Endometrial microvascular endothelial cells (primary cell): Measurements from ENCODE around the gene CLDN20. TPM values are rescaled to one million over a fixed set of nuclear protein-coding genes. Genes with fewer than 3 reads are reported as not detected.

ENCODE experiments used
- in situ Hi-C: cut with HindIII; loops from 2 replicates; pipeline ENCODE4 v1.10.0; 2017; ENCODE audit warnings: low sequenced_read_pairs, low pct_unique_long_range_greater_than_20kb; ENCODE audit errors: inconsistent ontology term
- total RNA-seq: library from RNA; depleted of rRNA; stranded (reverse); fragments of >200 nt; gene quantifications from one replicate; pipeline ENCODE4 v1.2.3, GENCODE V29; 2015; ENCODE audit errors: inconsistent ontology term

Gene CLDN20
- total RNA-seq, 1 donor from 2014 or later = not detected

- in situ Hi-C loops = no loop called here
Observed at GRCh38 chr6:155241966-155242365, 21.8 kb upstream of the CLDN20 start.

- in situ Hi-C loops = no loop called here
Observed at GRCh38 chr6:155244434-155244833, 19.4 kb upstream of the CLDN20 start.

- in situ Hi-C loops = no loop called here
Observed at GRCh38 chr6:155245193-155245592, 18.6 kb upstream of the CLDN20 start.

GRCh38 chr6:155245831-155246230 is 18.0 kb upstream of the CLDN20 start:
- in situ Hi-C loops = no loop called here

GRCh38 chr6:155246825-155247224 is 17.0 kb upstream of the CLDN20 start:
- in situ Hi-C loops = no loop called here

GRCh38 chr6:155247618-155248007 is 16.2 kb upstream of the CLDN20 start:
- in situ Hi-C loops = no loop called here

- in situ Hi-C loops = no loop called here
Observed at GRCh38 chr6:155248008-155249001, 15.5 kb upstream of the CLDN20 start.

- in situ Hi-C loops = loop anchor here (10.0 kb wide), 1 partner anchor 76 kb away; no protein-coding TSS in a partner anchor
Observed at GRCh38 chr6:155250701-155251381, 13.0 kb upstream of the CLDN20 start.

- in situ Hi-C loops = loop anchor here (10.0 kb wide), 1 partner anchor 78 kb away; no protein-coding TSS in a partner anchor
Observed at GRCh38 chr6:155252581-155252980, 11.2 kb upstream of the CLDN20 start.

- in situ Hi-C loops = loop anchor here (10.0 kb wide), 1 partner anchor 79 kb away; no protein-coding TSS in a partner anchor
Observed at GRCh38 chr6:155253337-155253736, 10.5 kb upstream of the CLDN20 start.

- in situ Hi-C loops = loop anchor here (10.0 kb wide), 1 partner anchor 79 kb away; no protein-coding TSS in a partner anchor
Observed at GRCh38 chr6:155254139-155254538, 9.7 kb upstream of the CLDN20 start.

GRCh38 chr6:155256122-155256795 is 7.6 kb upstream of the CLDN20 start:
- in situ Hi-C loops = loop anchor here (10.0 kb wide), 1 partner anchor 81 kb away; no protein-coding TSS in a partner anchor

GRCh38 chr6:155257796-155258195 is 6.0 kb upstream of the CLDN20 start:
- in situ Hi-C loops = loop anchor here (10.0 kb wide), 1 partner anchor 83 kb away; no protein-coding TSS in a partner anchor

GRCh38 chr6:155259204-155259603 is 4.6 kb upstream of the CLDN20 start:
- in situ Hi-C loops = loop anchor here (10.0 kb wide), 1 partner anchor 84 kb away; no protein-coding TSS in a partner anchor

- in situ Hi-C loops = loop anchor here (10.0 kb wide), 1 partner anchor 85 kb away; no protein-coding TSS in a partner anchor
Observed at GRCh38 chr6:155259897-155260296, 3.9 kb upstream of the CLDN20 start.

- in situ Hi-C loops = no loop called here
Observed at GRCh38 chr6:155260686-155261085, 3.1 kb upstream of the CLDN20 start.

GRCh38 chr6:155261111-155261900 is 2.5 kb upstream of the CLDN20 start:
- in situ Hi-C loops = no loop called here

GRCh38 chr6:155262655-155263054 is 1.2 kb upstream of the CLDN20 start:
- in situ Hi-C loops = no loop called here
